ENCODE measurements around the gene ANGEL1. TPM values are rescaled to one million over a fixed set of nuclear protein-coding genes. Genes with fewer than 3 reads are reported as not detected.

ANGEL1 gene
- total RNA-seq, 2 donors from 2014 or later = 14.9 to 21.6 TPM

DNA sequence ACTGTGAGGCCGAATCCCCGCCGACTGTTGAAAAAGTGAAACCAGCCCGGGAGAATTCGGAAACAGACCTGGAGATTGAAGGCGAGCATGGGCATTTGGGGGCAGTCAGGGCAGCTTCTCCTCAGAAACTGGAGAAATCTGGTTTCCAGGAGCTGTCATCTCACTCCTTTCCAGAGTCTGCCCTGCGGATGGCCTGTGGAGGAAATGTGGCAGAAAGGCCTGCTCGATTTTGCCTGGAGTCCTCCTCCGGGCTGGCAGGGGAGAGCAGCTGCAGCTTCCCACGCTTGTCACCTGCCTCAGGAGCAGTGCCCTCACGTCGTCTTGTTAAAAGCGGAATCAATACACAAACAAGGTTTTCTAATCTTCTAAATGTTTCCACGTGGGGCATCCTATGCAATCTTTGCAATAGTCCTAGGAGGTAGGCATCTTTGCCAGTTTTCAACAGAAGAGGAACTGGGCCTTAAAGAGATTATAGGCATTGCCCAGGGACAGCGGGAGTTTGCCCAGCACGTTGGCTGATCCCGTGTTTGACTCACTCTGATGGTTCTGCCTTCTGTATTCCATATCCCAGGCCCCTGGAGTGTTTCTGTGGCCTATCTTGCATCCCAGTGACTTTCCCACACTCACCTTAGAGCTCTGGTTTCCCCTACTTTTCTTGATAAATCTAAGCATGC, 15.8 kb upstream of the ANGEL1 start:
- DNase-seq (no peak), ATAC-seq (peak in 1 of 2 donors; percentile 8)
- intact Hi-C loops (cut with DNase I) = no loop called here

- intact Hi-C loops (cut with DNase I) = no loop called here
- DNase-seq (peak; percentile 59), ATAC-seq (peak; percentile 61 to 64)
Measured at GRCh38 chr14:76827696-76828296, 15.1 kb upstream of the ANGEL1 start.

- intact Hi-C loops (cut with DNase I) = no loop called here
- DNase-seq = no peak
- no peak for ATAC-seq
Measured at GRCh38 chr14:76826122-76826521, 13.4 kb upstream of the ANGEL1 start, which contains the start of gene LRRC74A. TSS of gene LRRC74A (plus strand) at chr14:76826408. CDS start at chr14:76826698, 290 bp downstream.

- ATAC-seq = no peak
- intact Hi-C loops (cut with DNase I) = no loop called here
- DNase-seq = no peak
Measured at GRCh38 chr14:76820700-76821099, 8.0 kb upstream of the ANGEL1 start.

- ATAC-seq = no peak
- intact Hi-C loops (cut with DNase I) = no loop called here
- DNase-seq = no peak
Measured at GRCh38 chr14:76814726-76815645, 2.3 kb upstream of the ANGEL1 start.

GRCh38 chr14:76812093-76812421, 625 bp downstream of the ANGEL1 start:
- ATAC-seq = peak in 1 of 2 donors; percentile 13

GRCh38 chr14:76811561-76811960, 1.1 kb downstream of the ANGEL1 start:
- DNase-seq (no peak), ATAC-seq (no peak)
- intact Hi-C loops (cut with DNase I) = no loop called here

More at GRCh38 chr14:76812093-76812421, 625 bp downstream of the ANGEL1 start:
- intact Hi-C loops (cut with DNase I) = no loop called here
- DNase-seq = no peak

DNA sequence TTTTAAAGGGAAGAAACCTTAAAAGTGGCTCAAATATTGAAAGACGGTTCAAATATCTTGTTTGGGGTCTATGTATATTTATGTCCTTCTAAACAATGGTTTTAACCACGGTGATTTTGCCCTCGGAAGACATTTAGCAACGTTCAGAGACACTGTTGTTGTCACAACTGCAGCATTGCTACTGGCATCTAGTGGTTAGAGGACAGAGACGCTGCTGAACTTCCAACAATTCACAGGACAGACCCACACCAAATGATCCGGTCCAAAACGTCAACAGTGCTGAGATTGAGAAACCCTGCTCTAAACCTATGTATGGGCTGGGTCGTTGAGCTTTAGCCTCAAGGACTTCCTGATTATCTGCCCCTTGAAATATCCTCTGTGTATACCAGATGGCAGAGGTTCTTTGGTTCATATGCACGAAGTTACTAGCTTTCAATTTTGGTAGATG, 1.7 kb downstream of the ANGEL1 start:
- DNase-seq = no peak
- ATAC-seq = peak in 1 of 2 donors; percentile 11
- intact Hi-C loops (cut with DNase I) = no loop called here

DNA sequence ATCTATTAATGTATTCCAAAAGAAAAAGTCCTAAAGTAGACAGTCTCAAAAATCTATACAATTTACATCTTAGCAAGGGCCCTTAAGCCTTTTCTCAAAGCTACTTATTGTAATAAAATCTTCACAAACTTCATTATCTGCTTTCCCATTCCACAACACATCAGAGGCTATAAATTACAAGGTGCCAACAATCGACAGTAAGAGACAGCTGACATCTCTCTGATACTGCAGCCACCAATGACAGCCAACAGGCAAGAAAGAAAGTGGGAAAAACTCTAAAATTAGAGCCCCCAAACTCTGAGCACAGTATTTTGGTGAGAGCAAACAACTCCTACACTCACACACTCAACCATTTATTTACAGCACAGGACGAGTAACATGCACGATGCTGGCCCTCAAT, 2.2 kb downstream of the ANGEL1 start:
- DNase-seq (no peak), ATAC-seq (no peak)
- intact Hi-C loops (cut with DNase I) = no loop called here

DNA sequence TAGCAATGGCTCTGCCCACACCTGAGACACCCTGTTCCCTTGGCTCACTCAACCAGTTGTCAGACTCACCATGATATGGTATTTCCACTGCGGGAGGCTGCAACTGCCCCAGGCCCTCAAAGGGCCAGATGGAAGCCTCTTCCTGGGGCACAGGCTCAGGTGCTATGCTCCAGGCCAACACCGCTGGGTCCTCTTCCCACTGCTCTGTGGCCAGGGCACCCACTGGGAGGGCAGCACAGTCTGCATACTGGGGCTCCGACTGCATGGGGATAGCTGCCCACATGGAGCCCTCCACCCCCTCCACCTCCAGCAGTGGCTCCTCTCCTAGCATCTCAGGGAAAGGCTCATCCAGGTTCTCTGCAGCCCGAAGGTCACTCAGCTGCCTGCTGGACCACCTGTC, 3.7 kb downstream of the ANGEL1 start:
- intact Hi-C loops (cut with DNase I) = no loop called here
- ATAC-seq (no peak), DNase-seq (no peak)

DNA sequence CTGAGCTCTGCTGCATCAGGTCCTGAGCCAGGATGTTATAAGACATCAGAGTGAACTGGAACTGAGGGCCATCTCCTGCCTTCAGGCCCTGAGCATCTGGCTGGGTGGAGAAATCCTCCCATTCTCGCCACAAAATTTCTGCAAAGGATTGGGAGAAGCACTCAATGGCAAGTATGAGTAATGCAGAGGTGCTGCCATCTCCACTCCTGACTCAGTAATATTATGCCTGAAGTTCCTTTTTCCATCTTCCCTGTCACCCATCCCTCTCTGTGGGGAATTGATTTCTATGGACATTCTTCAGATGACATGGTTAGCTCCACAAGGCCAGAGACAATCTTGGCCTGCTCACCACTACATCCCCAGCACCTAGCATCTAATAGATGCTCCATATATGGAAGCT, 4.7 kb downstream of the ANGEL1 start:
- DNase-seq (no peak), ATAC-seq (no peak)
- intact Hi-C loops (cut with DNase I) = no loop called here

GRCh38 chr14:76806446-76806845, 6.2 kb downstream of the ANGEL1 start:
- intact Hi-C loops (cut with DNase I) = no loop called here
- DNase-seq = no peak
- no peak for ATAC-seq

GRCh38 chr14:76793956-76794355, 18.7 kb downstream of the ANGEL1 start:
- intact Hi-C loops (cut with DNase I) = no loop called here
- no peak for DNase-seq
- ATAC-seq = no peak

DNA sequence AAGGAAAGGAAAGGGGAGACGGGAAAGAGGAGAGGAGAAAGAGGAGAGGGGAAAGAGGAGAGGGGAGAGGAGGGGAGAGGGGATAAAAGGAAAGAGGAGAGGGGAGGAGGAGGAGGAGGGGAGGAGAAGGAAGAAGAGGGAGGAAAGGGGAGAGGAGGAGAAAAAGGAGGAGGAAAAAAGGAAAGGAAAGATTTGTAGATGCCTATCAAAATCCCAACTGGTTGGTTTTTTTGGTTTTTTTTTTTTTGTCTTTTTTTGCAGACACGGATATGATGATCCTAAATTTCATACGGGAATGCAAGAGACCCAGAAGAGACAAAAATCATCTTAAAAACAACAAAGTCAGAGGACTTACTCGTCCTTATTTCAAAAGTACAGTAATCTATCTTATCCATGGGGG, 19.4 kb downstream of the ANGEL1 start:
- ATAC-seq (no peak), DNase-seq (no peak)
- intact Hi-C loops (cut with DNase I) = no loop called here

GRCh38 chr14:76792422-76792821, 20.3 kb downstream of the ANGEL1 start:
- no peak for ATAC-seq
- intact Hi-C loops (cut with DNase I) = no loop called here
- DNase-seq = no peak

GRCh38 chr14:76786601-76787000, 26.1 kb downstream of the ANGEL1 start:
- intact Hi-C loops (cut with DNase I) = no loop called here
- no peak for ATAC-seq
- no peak for DNase-seq

- intact Hi-C loops (cut with DNase I) = loop anchor here (1.0 to 5.0 kb wide), 2 partner anchors 73 to 75 kb away; no protein-coding TSS in a partner anchor
- DNase-seq (peak; percentile 86), ATAC-seq (peak; percentile 85 to 89)
Measured at GRCh38 chr14:76784881-76785280, 27.8 kb downstream of the ANGEL1 start.

DNA sequence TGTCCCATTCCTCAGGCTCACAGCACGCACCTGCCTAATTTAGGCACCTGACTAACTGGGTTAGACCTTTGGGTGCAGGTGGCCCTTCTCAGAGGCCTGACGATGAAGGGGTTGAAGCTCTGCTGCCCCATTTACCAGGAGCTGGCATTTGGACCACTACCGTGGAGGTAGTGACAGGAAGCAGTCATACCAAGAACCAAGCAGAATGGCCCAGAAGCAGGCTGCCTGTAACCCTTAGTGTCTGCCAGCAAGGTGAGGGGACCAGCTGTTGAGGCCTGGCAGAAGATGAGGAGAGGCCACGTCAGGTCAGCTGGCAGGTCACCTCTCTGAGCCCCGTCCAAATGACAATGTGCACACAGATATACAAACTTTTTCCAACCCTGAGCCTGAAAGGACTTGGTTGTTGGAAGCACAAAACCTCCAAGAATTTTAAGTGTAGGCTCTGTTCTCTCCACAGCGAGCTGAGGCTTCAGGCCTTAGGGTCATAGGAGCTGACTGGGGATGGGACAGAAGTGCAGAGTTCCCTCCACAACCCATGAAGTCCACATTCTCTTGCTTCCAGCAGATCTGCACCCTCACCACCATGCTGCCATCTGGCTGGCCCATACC, 28.3 kb downstream of the ANGEL1 start:
- DNase-seq = no peak
- intact Hi-C loops (cut with DNase I) = loop anchor here in 1 of 2 donors (5.0 kb wide), 1 partner anchor 72 kb away; no protein-coding TSS in a partner anchor
- peak in 1 of 2 donors; percentile 1 for ATAC-seq

DNA sequence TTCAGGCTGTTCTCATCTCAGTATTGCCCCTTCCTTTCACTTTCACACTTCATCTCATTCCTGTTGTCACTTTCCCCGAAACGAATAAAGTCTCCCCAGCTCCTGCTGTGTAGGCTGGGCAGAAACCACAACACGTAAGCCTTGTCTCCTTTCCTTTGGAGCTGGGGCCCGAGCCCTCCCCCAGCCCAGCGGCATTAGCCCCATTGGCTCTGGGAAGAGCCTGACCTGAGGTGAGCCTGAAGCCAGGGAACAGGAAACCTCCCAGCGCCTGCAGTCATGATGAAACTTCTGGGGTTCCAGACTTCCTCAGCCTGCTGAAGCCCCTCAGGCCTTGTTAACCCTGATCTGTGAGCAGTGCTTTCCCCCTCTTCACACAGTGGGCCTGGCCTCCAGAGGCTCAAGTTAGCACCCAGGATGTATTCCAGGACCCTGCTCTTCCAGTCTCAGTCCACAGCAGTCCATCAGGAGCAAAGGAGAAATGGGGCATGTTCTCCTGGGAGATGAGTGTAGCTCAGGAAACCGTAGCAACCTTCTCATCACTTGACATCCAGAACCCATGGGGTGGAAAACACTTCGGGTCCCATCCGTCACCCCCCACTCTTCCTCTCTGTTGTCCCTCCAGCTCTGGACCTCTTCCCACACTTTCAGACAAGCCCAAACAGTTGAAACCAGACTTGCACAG, 29.7 kb downstream of the ANGEL1 start:
- intact Hi-C loops (cut with DNase I) = loop anchor here in 1 of 2 donors (5.0 kb wide), 1 partner anchor 71 kb away; no protein-coding TSS in a partner anchor
- ATAC-seq = peak in 1 of 2 donors; percentile 4

More for the DNA sequence above, 29.7 kb downstream of the ANGEL1 start:
- peak; percentile 25 for DNase-seq
